ENCODE measurements around the gene RIPOR3.

The RIPOR3 gene

DNA sequence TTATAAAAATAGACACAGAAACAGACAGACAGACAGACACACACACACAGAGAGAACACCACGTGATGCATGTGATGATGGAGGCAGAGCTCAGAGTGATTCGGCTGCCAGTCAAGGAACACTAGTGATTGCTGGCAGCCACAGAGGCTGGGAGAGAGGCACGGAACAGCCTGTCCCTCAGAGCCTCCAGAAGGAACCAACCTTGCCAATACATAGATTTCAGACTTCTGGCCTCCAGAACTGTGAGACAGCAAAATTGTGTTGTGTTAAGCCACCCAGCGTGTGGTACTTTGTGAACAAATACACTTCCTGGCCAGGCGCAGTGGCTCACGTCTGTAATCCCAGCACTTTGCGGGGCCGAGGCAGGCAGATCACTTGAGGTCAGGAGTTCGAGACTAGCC is 30.5 kb upstream of the RIPOR3 start:
- Histone ChIP-seq H4K20me1 (ENCODE audit: insufficient read depth, low read length) (no peaks in the 10 kb centered on the region), H3K9ac (ENCODE audit: low read length) (no peak overlapping the region), H3F3A (ENCODE audit: insufficient read depth, low read length) (no peaks in the 10 kb centered on the region), H3K9me3 (ENCODE audit: low read length) (no peaks in the 10 kb centered on the region), H3K4me3 (ENCODE audit: low read depth, low read length, poor library complexity, severe bottlenecking) (no peak overlapping the region), H3K79me2 (ENCODE audit: insufficient read depth, low read length) (no peaks in the 10 kb centered on the region), H3K27ac (ENCODE audit: low read depth, low read length, poor library complexity, severe bottlenecking) (no peak overlapping the region), H3K4me2 (ENCODE audit: low read length) (no peak overlapping the region), H3K27me3 (ENCODE audit: insufficient read depth, low read length) (no peaks in the 10 kb centered on the region), H3K9me2 (ENCODE audit: low read depth, low read length) (no peaks in the 10 kb centered on the region), H3K36me3 (ENCODE audit: insufficient read depth, low read length) (no peaks in the 10 kb centered on the region), H2AFZ (ENCODE audit: low read length) (no peak overlapping the region), H3K4me1 (ENCODE audit: insufficient read depth, low read length, severe bottlenecking) (no peaks in the 10 kb centered on the region)
- TF ChIP-seq CTCF (IDR thresholded peaks at IDR 0.05; ENCODE audit: low read length) (no peak), EZH2 (IDR thresholded peaks at IDR 0.05; ENCODE audit: borderline replicate concordance, low read length) (no peak)

DNA sequence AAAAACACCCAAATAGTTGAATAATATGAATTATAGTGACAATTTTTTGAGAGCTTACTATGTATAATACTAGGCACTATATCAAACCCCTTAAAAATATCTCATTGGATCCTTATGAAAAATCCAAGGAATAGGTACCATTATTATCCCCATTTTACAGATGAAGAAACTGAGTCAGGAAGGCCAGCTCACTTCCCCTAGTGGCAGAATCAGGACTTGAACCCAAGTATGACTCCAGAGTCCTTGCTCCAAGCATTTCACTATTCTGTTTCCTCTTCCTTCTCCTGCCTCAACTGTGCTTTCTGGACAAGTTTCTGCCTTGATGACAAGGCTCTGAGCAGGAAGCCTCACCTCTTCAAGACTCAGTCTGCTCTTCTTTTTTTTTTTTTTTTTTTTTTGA is 29.2 kb upstream of the RIPOR3 start:
- H4K20me1 ChIP-seq (ENCODE audit: insufficient read depth, low read length) = no peaks in the 10 kb centered on the region
- no peak overlapping the region for H3K27ac ChIP-seq (ENCODE audit: low read depth, low read length, poor library complexity, severe bottlenecking)
- no peaks in the 10 kb centered on the region for H3F3A ChIP-seq (ENCODE audit: insufficient read depth, low read length)

GRCh38 chr20:50720026-50720425 is 28.7 kb upstream of the RIPOR3 start:
- Histone ChIP-seq H3K79me2 (ENCODE audit: insufficient read depth, low read length) (no peaks in the 10 kb centered on the region), H3F3A (ENCODE audit: insufficient read depth, low read length) (no peaks in the 10 kb centered on the region), H2AFZ (ENCODE audit: low read length) (no peak overlapping the region), H3K4me2 (ENCODE audit: low read length) (no peak overlapping the region), H3K27ac (ENCODE audit: low read depth, low read length, poor library complexity, severe bottlenecking) (no peak overlapping the region), H3K4me3 (ENCODE audit: low read depth, low read length, poor library complexity, severe bottlenecking) (no peak overlapping the region), H3K27me3 (ENCODE audit: insufficient read depth, low read length) (no peaks in the 10 kb centered on the region), H4K20me1 (ENCODE audit: insufficient read depth, low read length) (no peaks in the 10 kb centered on the region), H3K9ac (ENCODE audit: low read length) (no peak overlapping the region), H3K36me3 (ENCODE audit: insufficient read depth, low read length) (no peaks in the 10 kb centered on the region), H3K9me3 (ENCODE audit: low read length) (no peaks in the 10 kb centered on the region), H3K4me1 (ENCODE audit: insufficient read depth, low read length, severe bottlenecking) (no peaks in the 10 kb centered on the region), H3K9me2 (ENCODE audit: low read depth, low read length) (no peaks in the 10 kb centered on the region)
- TF ChIP-seq CTCF (IDR thresholded peaks at IDR 0.05; ENCODE audit: low read length) (no peak), EZH2 (IDR thresholded peaks at IDR 0.05; ENCODE audit: borderline replicate concordance, low read length) (no peak)

More for the DNA sequence above, 29.2 kb upstream of the RIPOR3 start:
- Histone ChIP-seq H3K79me2 (ENCODE audit: insufficient read depth, low read length) (no peaks in the 10 kb centered on the region), H3K36me3 (ENCODE audit: insufficient read depth, low read length) (no peaks in the 10 kb centered on the region), H3K4me1 (ENCODE audit: insufficient read depth, low read length, severe bottlenecking) (no peaks in the 10 kb centered on the region), H2AFZ (ENCODE audit: low read length) (no peak overlapping the region), H3K9me3 (ENCODE audit: low read length) (no peaks in the 10 kb centered on the region), H3K9ac (ENCODE audit: low read length) (no peak overlapping the region), H3K4me3 (ENCODE audit: low read depth, low read length, poor library complexity, severe bottlenecking) (no peak overlapping the region), H3K4me2 (ENCODE audit: low read length) (no peak overlapping the region), H3K27me3 (ENCODE audit: insufficient read depth, low read length) (no peaks in the 10 kb centered on the region), H3K9me2 (ENCODE audit: low read depth, low read length) (no peaks in the 10 kb centered on the region)
- TF ChIP-seq EZH2 (IDR thresholded peaks at IDR 0.05; ENCODE audit: borderline replicate concordance, low read length) = no peak
- no peak for TF ChIP-seq CTCF (IDR thresholded peaks at IDR 0.05; ENCODE audit: low read length)
